Neural cell (in vitro differentiated cells): ENCODE data around the gene SHANK1. TPM values are rescaled to one million over a fixed set of nuclear protein-coding genes. Genes with fewer than 3 reads are reported as not detected.

Source experiments
- H2AFZ ChIP-seq: fragments of 200-600, 300-800 bp; sonication (generic), shearing (Covaris generic); 2 replicates; pipeline ENCODE4 v1.6.0; 2014; ENCODE audit warnings: low read depth, mild to moderate bottlenecking, antibody characterized with exemption, low read length, moderate library complexity
- H3F3A ChIP-seq: fragments of 200-600 bp; shearing (Covaris generic); 2 replicates; pipeline ENCODE4 v1.6.1; 2016; ENCODE audit warnings: mild to moderate bottlenecking, moderate library complexity, mixed read lengths, antibody characterized with exemption, low read length; ENCODE audit not compliant: insufficient read depth, poor library complexity, severe bottlenecking
- H3K27ac ChIP-seq: fragments of 200-600, 300-800 bp; sonication (generic), shearing (Covaris generic); 2 replicates; pipeline ENCODE4 v1.5.1; 2014; ENCODE audit warnings: mild to moderate bottlenecking, low read length, moderate library complexity
- H3K27me3 ChIP-seq: fragments of 300-800, 200-600 bp; sonication (generic), shearing (Covaris generic); 2 replicates; pipeline ENCODE4 v1.6.0; 2014; ENCODE audit warnings: mild to moderate bottlenecking, low read depth, low read length, moderate library complexity; ENCODE audit not compliant: insufficient read depth
- H3K36me3 ChIP-seq: fragments of 300-800, 200-600 bp; sonication (generic), shearing (Covaris generic); 2 replicates; pipeline ENCODE4 v1.5.1; 2014; ENCODE audit warnings: mild to moderate bottlenecking, antibody characterized with exemption, low read length, moderate library complexity; ENCODE audit not compliant: insufficient read depth
- H3K4me2 ChIP-seq: fragments of 300-800, 200-600 bp; sonication (generic), shearing (Covaris generic); 2 replicates; pipeline ENCODE4 v1.6.0; 2014; ENCODE audit warnings: mild to moderate bottlenecking, low read length
- H3K4me3 ChIP-seq: fragments of 300-800, 200-600 bp; sonication (generic), shearing (Covaris generic); 2 replicates; pipeline ENCODE4 v1.5.1; 2014; ENCODE audit warnings: mild to moderate bottlenecking, low read length, moderate library complexity
- H3K79me2 ChIP-seq: fragments of 200-600 bp; shearing (Covaris generic); replicated peaks from 2 replicates; pipeline ENCODE4 v1.6.0; 2014; ENCODE audit warnings: mild to moderate bottlenecking, low read length, moderate library complexity; ENCODE audit not compliant: insufficient read depth
- H3K9ac ChIP-seq: fragments of 300-800, 200-600 bp; sonication (generic), shearing (Covaris generic); 2 replicates; pipeline ENCODE4 v1.6.1; 2016; ENCODE audit warnings: mild to moderate bottlenecking, low read length, mixed read lengths
- H3K9me2 ChIP-seq: fragments of 200-600 bp; shearing (Covaris generic); 2 replicates; pipeline ENCODE4 v1.6.1; 2016; ENCODE audit warnings: mild to moderate bottlenecking, low read length, mixed read lengths; ENCODE audit not compliant: insufficient read depth
- H3K9me3 ChIP-seq: fragments of 200-600, 300-800 bp; sonication (generic), shearing (Covaris generic); 2 replicates; pipeline ENCODE4 v1.6.1; 2016; ENCODE audit warnings: mild to moderate bottlenecking, mixed run types, low read length, moderate library complexity, mixed read lengths
- H4K20me1 ChIP-seq: fragments of 200-600 bp; shearing (Covaris generic); 2 replicates; pipeline ENCODE4 v1.6.1; 2016; ENCODE audit warnings: mild to moderate bottlenecking, mixed run types; ENCODE audit not compliant: insufficient read depth
- CTCF ChIP-seq: fragments of 450-650 bp; IDR thresholded peaks from 2 replicates; pipeline ENCODE4 v1.5.1; 2014; ENCODE audit warnings: antibody characterized with exemption, mild to moderate bottlenecking, moderate library complexity; ENCODE audit not compliant: poor library complexity, severe bottlenecking
- EP300 ChIP-seq: fragments of 450-650 bp; conservative IDR thresholded peaks from 2 replicates; pipeline ENCODE4 v1.6.1; 2014; ENCODE audit warnings: antibody characterized with exemption, mild to moderate bottlenecking, moderate library complexity; ENCODE audit not compliant: poor library complexity, severe bottlenecking
- EZH2 ChIP-seq: fragments of 200-600, 300-800 bp; shearing (Covaris generic), sonication (generic); IDR thresholded peaks from 2 replicates; pipeline ENCODE4 v1.6.1; 2014; ENCODE audit warnings: antibody characterized with exemption, low read length, borderline replicate concordance, mild to moderate bottlenecking; ENCODE audit not compliant: insufficient read depth, poor library complexity, severe bottlenecking
- MXI1 ChIP-seq: fragments of 450-650 bp; conservative IDR thresholded peaks from 2 replicates; pipeline ENCODE4 v1.6.1; 2014; ENCODE audit warnings: antibody characterized with exemption, mild to moderate bottlenecking; ENCODE audit not compliant: poor library complexity, severe bottlenecking
- POLR2AphosphoS5 ChIP-seq: IDR thresholded peaks from 2 replicates; pipeline ENCODE4 v1.6.1; 2012
- RAD21 ChIP-seq: fragments of 450-650 bp; conservative IDR thresholded peaks from 2 replicates; pipeline ENCODE4 v1.6.1; 2014; ENCODE audit warnings: antibody characterized with exemption, mild to moderate bottlenecking, moderate library complexity
- REST ChIP-seq: IDR thresholded peaks from 2 replicates; pipeline ENCODE4 v1.6.1; 2012; ENCODE audit warnings: borderline replicate concordance
- SMC3 ChIP-seq: fragments of 450-650 bp; conservative IDR thresholded peaks from 2 replicates; pipeline ENCODE4 v1.6.1; 2014; ENCODE audit warnings: antibody characterized with exemption, mild to moderate bottlenecking, moderate library complexity; ENCODE audit not compliant: poor library complexity
- TAF1 ChIP-seq: IDR thresholded peaks from 2 replicates; pipeline ENCODE4 v1.6.1; 2012; ENCODE audit warnings: low read depth
- polyA plus RNA-seq: library from polyadenylated mRNA; depleted of rRNA; stranded (reverse); fragments of >200 nt; gene quantifications from 2 replicates; pipeline ENCODE4 v1.2.3, GENCODE V29; 2014

The SHANK1 gene
- polyA plus RNA-seq, 1 donor from 2014 or later: 7.9 TPM

- H3K36me3 ChIP-seq: no peaks in the 10 kb centered on the region
- H3K4me3 ChIP-seq: no peak overlapping the region
- no peak overlapping the region for H3K27ac ChIP-seq
- no peaks in the 10 kb centered on the region for H3K27me3 ChIP-seq
- no peak overlapping the region for H3K4me2 ChIP-seq
- H3F3A ChIP-seq: no peaks in the 10 kb centered on the region
- H2AFZ ChIP-seq: no peak overlapping the region
- no peaks in the 10 kb centered on the region for H4K20me1 ChIP-seq
- no peaks in the 10 kb centered on the region for H3K9me2 ChIP-seq
- TF ChIP-seq MXI1 (no peak), SMC3 (no peak), EZH2 (no peak), RAD21 (no peak), POLR2AphosphoS5 (no peak), CTCF (no peak), EP300 (no peak), TAF1 (no peak), REST (no peak)
- H3K9ac ChIP-seq: no peak overlapping the region
- no peaks in the 10 kb centered on the region for H3K9me3 ChIP-seq
- no peaks in the 10 kb centered on the region for H3K79me2 ChIP-seq
Measured at GRCh38 chr19:50745221-50745620, 25.6 kb upstream of the SHANK1 start.

- Histone ChIP-seq H3K79me2 (no peaks in the 10 kb centered on the region), H3K27me3 (no peaks in the 10 kb centered on the region), H3F3A (no peaks in the 10 kb centered on the region), H3K9ac (no peak overlapping the region), H3K36me3 (no peaks in the 10 kb centered on the region), H3K4me2 (no peak overlapping the region), H3K27ac (no peak overlapping the region), H3K4me3 (no peak overlapping the region), H3K9me2 (no peaks in the 10 kb centered on the region), H4K20me1 (no peaks in the 10 kb centered on the region), H3K9me3 (no peaks in the 10 kb centered on the region), H2AFZ (no peak overlapping the region)
- no peak for TF ChIP-seq EZH2
- TF ChIP-seq EP300: no peak
- TF ChIP-seq RAD21: no peak
- TF ChIP-seq SMC3: no peak
- no peak for TF ChIP-seq MXI1
- TF ChIP-seq REST: no peak
- TF ChIP-seq POLR2AphosphoS5: no peak
- no peak for TF ChIP-seq CTCF
- TF ChIP-seq TAF1: no peak
Measured at GRCh38 chr19:50743537-50743936, 23.9 kb upstream of the SHANK1 start.
